GM21737 (cell line): ENCODE results near the gene TMEM61.
"Not testable (repeated sequence)": the region's sequence is repeated elsewhere in the genome, so short reads cannot be mapped to it uniquely, and the experiment has no call there.

Experiments used
- ATAC-seq: cut with Tn5 transposase; IDR thresholded peaks from one replicate; pipeline ENCODE4 v1.9.1; 2021; ENCODE audit warnings: mild to moderate bottlenecking, moderate library complexity; ENCODE audit not compliant: unreplicated experiment

Gene TMEM61

GRCh38 chr1:54959241-54959640, 21.2 kb upstream of the TMEM61 start:
- ATAC-seq = no peak

- ATAC-seq = no peak
Observed at GRCh38 chr1:54962612-54963395, 17.6 kb upstream of the TMEM61 start.

- not testable (repeated sequence) for ATAC-seq
Observed at GRCh38 chr1:54963829-54964228, 16.6 kb upstream of the TMEM61 start.

- peak; percentile 80 for ATAC-seq
Observed at GRCh38 chr1:54965624-54966340, 14.6 kb upstream of the TMEM61 start.

GRCh38 chr1:54967372-54967771, 13.1 kb upstream of the TMEM61 start:
- no peak for ATAC-seq

- no peak for ATAC-seq
Observed at GRCh38 chr1:54968551-54968950, 11.9 kb upstream of the TMEM61 start.

- ATAC-seq = no peak
Observed at GRCh38 chr1:54969879-54970278, 10.5 kb upstream of the TMEM61 start.

- ATAC-seq = peak; percentile 17
Observed at GRCh38 chr1:54970901-54971300, 9.5 kb upstream of the TMEM61 start.

GRCh38 chr1:54971317-54971791, 9.1 kb upstream of the TMEM61 start:
- ATAC-seq = peak; percentile 66

- no peak for ATAC-seq
Observed at GRCh38 chr1:54972436-54972835, 8.0 kb upstream of the TMEM61 start.

- ATAC-seq = no peak
Observed at GRCh38 chr1:54973205-54973921, 7.1 kb upstream of the TMEM61 start.

GRCh38 chr1:54975356-54976108, 4.9 kb upstream of the TMEM61 start:
- no peak for ATAC-seq

GRCh38 chr1:54976747-54977146, 3.7 kb upstream of the TMEM61 start:
- ATAC-seq = no peak

- no peak for ATAC-seq
Observed at GRCh38 chr1:54977533-54978297, 2.7 kb upstream of the TMEM61 start.

GRCh38 chr1:54978528-54979326, 1.7 kb upstream of the TMEM61 start:
- ATAC-seq = no peak

GRCh38 chr1:54979327-54979891, 1.0 kb upstream of the TMEM61 start:
- ATAC-seq = no peak

- ATAC-seq = no peak
Observed at GRCh38 chr1:54980046-54980527, 341 bp upstream of the TMEM61 start.

- ATAC-seq = no peak
Observed at GRCh38 chr1:54981466-54981865, 1.0 kb downstream of the TMEM61 start.

- ATAC-seq = no peak
Observed at GRCh38 chr1:54982739-54983138, 2.3 kb downstream of the TMEM61 start.
